DND-41 (cell line): Measurements from ENCODE around the gene HMCN2.

Source experiments
- ATAC-seq: fragments of 200-7000 bp; cut with Tn5 transposase; 3 replicates; pipeline ENCODE4 v1.9.1; 2021; ENCODE audit warnings: low read depth; ENCODE audit not compliant: insufficient read depth
- DNase-seq: peaks from one replicate; pipeline ENCODE4 v3.0.0-alpha.2; 2020
- H2AFZ ChIP-seq: 2 replicates; pipeline ENCODE4 v1.6.0; 2012; ENCODE audit warnings: low read depth, low read length
- H3K27ac ChIP-seq: 2 replicates; pipeline ENCODE4 v1.5.1; 2012; ENCODE audit warnings: low read length, inconsistent platforms
- H3K27me3 ChIP-seq: fragments of 200-600 bp; sonication (generic); 2 replicates; pipeline ENCODE4 v1.6.0; 2012; ENCODE audit warnings: low read length, mild to moderate bottlenecking, inconsistent platforms; ENCODE audit not compliant: insufficient read depth, poor library complexity
- H3K36me3 ChIP-seq: 2 replicates; pipeline ENCODE4 v1.5.1; 2012; ENCODE audit warnings: low read length, inconsistent platforms; ENCODE audit not compliant: insufficient read depth
- H3K4me1 ChIP-seq: 2 replicates; pipeline ENCODE4 v1.5.1; 2012; ENCODE audit warnings: mild to moderate bottlenecking, low read length; ENCODE audit not compliant: insufficient read depth
- H3K4me2 ChIP-seq: 2 replicates; pipeline ENCODE4 v1.6.0; 2012; ENCODE audit warnings: mild to moderate bottlenecking, moderate library complexity, low read length, inconsistent platforms; ENCODE audit not compliant: insufficient read depth
- H3K4me3 ChIP-seq, 2 experiments: fragments of 200-600 bp in 1 of 2; shearing (Covaris generic) in 1 of 2; 2 replicates each; pipeline ENCODE4 v1.5.1; 2012 to 2016; ENCODE audit warnings: inconsistent platforms in 2 of 2, low read length in 2 of 2, mild to moderate bottlenecking in 2 of 2, low read depth in 1 of 2, moderate library complexity in 1 of 2
- H3K79me2 ChIP-seq: 2 replicates; pipeline ENCODE4 v1.6.0; 2012; ENCODE audit warnings: low read length, inconsistent platforms; ENCODE audit not compliant: insufficient read depth
- H3K9ac ChIP-seq: 2 replicates; pipeline ENCODE4 v1.6.0; 2012; ENCODE audit warnings: low read depth, mild to moderate bottlenecking, inconsistent platforms, low read length, moderate library complexity
- H3K9me3 ChIP-seq: 2 replicates; pipeline ENCODE4 v1.5.1; 2012; ENCODE audit warnings: low read length, moderate library complexity, mild to moderate bottlenecking, inconsistent platforms; ENCODE audit not compliant: insufficient read depth, severe bottlenecking
- H4K20me1 ChIP-seq: 2 replicates; pipeline ENCODE4 v1.6.0; 2012; ENCODE audit warnings: low read length; ENCODE audit not compliant: insufficient read depth
- CTCF ChIP-seq: IDR thresholded peaks from 2 replicates; pipeline ENCODE4 v1.5.1; 2012; ENCODE audit warnings: borderline replicate concordance, low read length, moderate library complexity, mild to moderate bottlenecking; ENCODE audit not compliant: poor library complexity, severe bottlenecking; ENCODE audit errors: extremely low read depth
- EZH2 ChIP-seq: IDR thresholded peaks from 3 replicates; pipeline ENCODE4 v1.6.1; 2012; ENCODE audit warnings: borderline replicate concordance, low read depth, mild to moderate bottlenecking, moderate library complexity, low read length, inconsistent platforms; ENCODE audit not compliant: severe bottlenecking

The HMCN2 gene

GRCh38 chr9:130245474-130245873, 20.1 kb upstream of the HMCN2 start:
- Histone ChIP-seq H4K20me1 (no peaks in the 10 kb centered on the region), H3K9me3 (no peaks in the 10 kb centered on the region), H3K36me3 (no peaks in the 10 kb centered on the region), H3K27me3 (no peaks in the 10 kb centered on the region), H3K4me2 (no peak overlapping the region), H2AFZ (no peak overlapping the region), H3K4me1 (peaks cover 14% of the 10 kb centered on the region), H3K79me2 (no peaks in the 10 kb centered on the region), H3K4me3 (no peak overlapping the region), H3K27ac (no peak overlapping the region), H3K9ac (no peak overlapping the region)
- TF ChIP-seq CTCF (no peak), EZH2 (no peak)
- ATAC-seq = no peak
- DNase-seq = no peak

- no peak overlapping the region for H3K4me2 ChIP-seq
- H4K20me1 ChIP-seq = no peaks in the 10 kb centered on the region
- ATAC-seq (no peak), DNase-seq (no peak)
- no peaks in the 10 kb centered on the region for H3K79me2 ChIP-seq
- TF ChIP-seq EZH2 = no peak
- no peak for TF ChIP-seq CTCF
- H2AFZ ChIP-seq = no peak overlapping the region
- no peaks in the 10 kb centered on the region for H3K36me3 ChIP-seq
- no peaks in the 10 kb centered on the region for H3K9me3 ChIP-seq
- no peak overlapping the region for H3K27ac ChIP-seq
- H3K4me3 ChIP-seq = no peak overlapping the region
- H3K9ac ChIP-seq = no peak overlapping the region
- no peaks in the 10 kb centered on the region for H3K27me3 ChIP-seq
- peaks cover 10% of the 10 kb centered on the region for H3K4me1 ChIP-seq
Measured at GRCh38 chr9:130246126-130246525, 19.4 kb upstream of the HMCN2 start.

GRCh38 chr9:130254747-130255630, 10.6 kb upstream of the HMCN2 start:
- ATAC-seq (no peak), DNase-seq (no peak)
- Histone ChIP-seq H3K9ac (no peak overlapping the region), H3K27me3 (no peaks in the 10 kb centered on the region), H4K20me1 (no peaks in the 10 kb centered on the region), H3K9me3 (no peaks in the 10 kb centered on the region), H3K4me2 (no peak overlapping the region), H3K36me3 (no peaks in the 10 kb centered on the region), H3K79me2 (no peaks in the 10 kb centered on the region), H3K27ac (no peak overlapping the region), H3K4me1 (no peaks in the 10 kb centered on the region), H3K4me3 (no peak overlapping the region), H2AFZ (no peak overlapping the region)
- TF ChIP-seq EZH2 (no peak), CTCF (no peak)
